CD4-positive, alpha-beta T cell treated with Interleukin-4 for 1 hour (primary cell): Measurements from ENCODE around the gene PROZ.

Experiments
- DNase-seq, 2 donors: peaks; one replicate each; pipeline ENCODE4 v3.0.0-alpha.2; 2020 to 2022

The PROZ gene

GRCh38 chr13:113142876-113143275 is 15.6 kb upstream of the PROZ start:
- DNase-seq, result no peak

GRCh38 chr13:113143466-113144254 is 14.8 kb upstream of the PROZ start:
- DNase-seq, result no peak

- DNase-seq, result no peak
Observed at GRCh38 chr13:113144255-113144629, 14.2 kb upstream of the PROZ start.

GRCh38 chr13:113145496-113145895 is 13.0 kb upstream of the PROZ start:
- no peak for DNase-seq

GRCh38 chr13:113145911-113146598 is 12.4 kb upstream of the PROZ start:
- no peak for DNase-seq

GRCh38 chr13:113146750-113147149 is 11.7 kb upstream of the PROZ start:
- DNase-seq, result no peak

GRCh38 chr13:113147206-113147605 is 11.2 kb upstream of the PROZ start:
- no peak for DNase-seq

GRCh38 chr13:113148407-113148806 is 10.0 kb upstream of the PROZ start:
- DNase-seq, result no peak

GRCh38 chr13:113148940-113149503 is 9.4 kb upstream of the PROZ start:
- DNase-seq, result no peak

GRCh38 chr13:113149711-113150549 is 8.5 kb upstream of the PROZ start:
- DNase-seq, result no peak

- no peak for DNase-seq
Observed at GRCh38 chr13:113150550-113151365, 7.7 kb upstream of the PROZ start.

GRCh38 chr13:113151745-113152690 is 6.4 kb upstream of the PROZ start:
- DNase-seq, result peak in 1 of 2 donors; percentile 26

- DNase-seq, result no peak
Observed at GRCh38 chr13:113152691-113152983, 5.8 kb upstream of the PROZ start.

- DNase-seq, result no peak
Observed at GRCh38 chr13:113152984-113153809, 5.3 kb upstream of the PROZ start.

GRCh38 chr13:113153810-113154748 is 4.4 kb upstream of the PROZ start:
- peak; percentile 66 to 73 for DNase-seq

GRCh38 chr13:113155201-113155600 is 3.2 kb upstream of the PROZ start:
- no peak for DNase-seq

GRCh38 chr13:113155982-113156655 is 2.3 kb upstream of the PROZ start:
- DNase-seq, result no peak

GRCh38 chr13:113157206-113157928 is 1.1 kb upstream of the PROZ start:
- no peak for DNase-seq
